ENCODE results near the gene ATXN7L3. TPM values are rescaled to one million over a fixed set of nuclear protein-coding genes. Genes with fewer than 3 reads are reported as not detected.

ATXN7L3 gene
- total and polyA plus RNA-seq, 2 donors (not counting 3 experiments of a cell fraction or from before 2014, with no cell fraction given): 61.3 to 82.5 TPM

- no peak for FAIRE-seq
- Histone ChIP-seq H2AFZ (ENCODE audit: low read depth, low read length) (no peak overlapping the region), H3K36me3 (ENCODE audit: control insufficient read depth in 2 of 2, extremely low read depth in 1 of 2, insufficient read depth in 2 of 2, low read length in 2 of 2) (peaks cover 2% of the 10 kb centered on the region in 2 experiments), H3K9ac (replicated peaks; ENCODE audit: extremely low read depth, insufficient read depth, low read length) (no peak overlapping the region), H3K4me2 (ENCODE audit: insufficient read depth, low read length) (no peak overlapping the region), H3K79me2 (ENCODE audit: control insufficient read depth, insufficient read depth, low read length) (peaks cover 13% of the 10 kb centered on the region), H3K27me3 (ENCODE audit: control insufficient read depth in 2 of 2, insufficient read depth in 2 of 2, low read length in 2 of 2) (no peaks in the 10 kb centered on the region), H4K20me1 (replicated peaks; ENCODE audit: control insufficient read depth, extremely low read depth, insufficient read depth, low read length) (no peaks in the 10 kb centered on the region), H3K9me1 (replicated peaks; ENCODE audit: control insufficient read depth, extremely low read depth, insufficient read depth, low read length) (no peaks in the 10 kb centered on the region), H3K27ac (ENCODE audit: insufficient read depth, low read depth, low read length) (no peak overlapping the region), H3K4me3 (replicated peaks in 1 of 3; ENCODE audit: insufficient read depth in 1 of 3, low read depth in 1 of 3, low read length in 3 of 3) (no peak overlapping the region), H3K9me3 (replicated peaks; ENCODE audit: control insufficient read depth, insufficient read depth, low read length) (no peaks in the 10 kb centered on the region), H3K4me1 (ENCODE audit: control insufficient read depth, extremely low read depth, insufficient read depth, low read length) (peaks cover 2% of the 10 kb centered on the region)
- CTCF ChIA-PET: interaction anchor here (0.7 kb wide), 1 partner anchor 202 kb away, joined by 3 read pairs; no protein-coding TSS in a partner anchor
- dilution Hi-C loops (cut with MboI; ENCODE audit: extremely low pct_ligation_motif_present, low sequenced_read_pairs): no loop called here
- POLR2A ChIA-PET: interaction anchor here (0.6 kb wide), 1 partner anchor 679 kb away, joined by 5 read pairs; no protein-coding TSS in a partner anchor
- TF ChIP-seq EZH2 (IDR thresholded peaks at IDR 0.05; ENCODE audit: borderline replicate concordance, low read depth, low read length, severe bottlenecking) (no peak), POLR2AphosphoS5 (IDR thresholded peaks at IDR 0.05; ENCODE audit: insufficient read depth, low read depth, low read length) (no peak), MAX (IDR thresholded peaks at IDR 0.05; ENCODE audit: insufficient read depth, insufficient read length) (no peak), MYC (IDR thresholded peaks at IDR 0.05; ENCODE audit: low read depth, low read length) (no peak), JUN (IDR thresholded peaks at IDR 0.05; ENCODE audit: borderline replicate concordance, insufficient read depth, insufficient read length, low read depth) (no peak), FOS (IDR thresholded peaks at IDR 0.05; ENCODE audit: borderline replicate concordance, insufficient read depth, low read length) (no peak), POLR2A (IDR thresholded peaks at IDR 0.05; ENCODE audit: low read depth, low read length) (no peak), GATA2 (IDR thresholded peaks at IDR 0.05; ENCODE audit: insufficient read depth, insufficient read length, low read depth, low read length) (no peak), CTCF (IDR thresholded peaks at IDR 0.05; ENCODE audit: extremely low read depth in 1 of 2, insufficient read depth in 1 of 2, low read depth in 1 of 2, low read length in 2 of 2) (no peak)
- no TSS peak for BruUV-seq (replicated peaks)
- intact Hi-C loops (cut with micrococcal nuclease): no loop called here
- DNase-seq (ENCODE audit: low read depth, low spot score): no peak
These were observed 51.9 kb downstream of the ATXN7L3 start for GRCh38 chr17:44147812-44148211.

All from endothelial cell of umbilical vein (primary cell).